Small intestine (tissue), 7 donors: ENCODE data around the gene TTYH1. TPM values are rescaled to one million over a fixed set of nuclear protein-coding genes. Genes with fewer than 3 reads are reported as not detected.
"Not testable (repeated sequence)": the region's sequence is repeated elsewhere in the genome, so short reads cannot be mapped to it uniquely, and the experiment has no call there.

Experiments
- DNase-seq, 2 donors: peaks; one replicate each; pipeline versions ENCODE4 v3.0.0 to v3.0.0-alpha.2; 2013
- FAIRE-seq: peaks from 2 replicates; lab custom pipeline; 2012; peaks lifted over from hg19 to GRCh38; lab: Jason Lieb, UNC
- H3K27ac ChIP-seq, 3 donors: one replicate each; pipeline ENCODE4 v1.5.1; 2013; ENCODE audit warnings: low read length in 2 of 3, mild to moderate bottlenecking in 2 of 3, control low read depth in 1 of 3, inconsistent platforms in 1 of 3, low read depth in 1 of 3, moderate library complexity in 1 of 3
- H3K27me3 ChIP-seq, 3 donors: one replicate each; pipeline ENCODE4 v1.6.1; 2013; ENCODE audit warnings: low read length in 3 of 3, inconsistent platforms in 1 of 3; ENCODE audit not compliant: control insufficient read depth in 3 of 3, insufficient read depth in 3 of 3
- H3K36me3 ChIP-seq, 3 donors: one replicate each; pipeline ENCODE4 v1.6.1; 2013; ENCODE audit warnings: low read length in 3 of 3, inconsistent platforms in 1 of 3, low read depth in 1 of 3, mild to moderate bottlenecking in 1 of 3, moderate library complexity in 1 of 3; ENCODE audit not compliant: control insufficient read depth in 3 of 3, insufficient read depth in 2 of 3
- H3K4me1 ChIP-seq, 3 donors: one replicate each; pipeline ENCODE4 v1.6.1; 2013; ENCODE audit warnings: low read length in 2 of 3, inconsistent platforms in 1 of 3, low read depth in 1 of 3, mild to moderate bottlenecking in 1 of 3, moderate library complexity in 1 of 3; ENCODE audit not compliant: control insufficient read depth in 3 of 3, insufficient read depth in 2 of 3
- H3K4me3 ChIP-seq, 3 donors: one replicate each; pipeline ENCODE4 v1.5.1; 2013; ENCODE audit warnings: low read length in 3 of 3, control low read depth in 1 of 3, inconsistent platforms in 1 of 3, low read depth in 1 of 3, mild to moderate bottlenecking in 1 of 3, moderate library complexity in 1 of 3
- H3K9me3 ChIP-seq, 2 donors: one replicate each; pipeline ENCODE4 v1.6.1; 2013; ENCODE audit warnings: low read depth in 1 of 2, low read length in 1 of 2; ENCODE audit not compliant: control insufficient read depth in 2 of 2, insufficient read depth in 1 of 2
- WGBS, 3 donors: extraction: QIAGEN DNeasy Blood & Tissue Kit; methylation state at CpG; one replicate each; pipeline ENCODE4 v1.1.7; 2013; 5-methylcytosine and 5-hydroxymethylcytosine counted together
- polyA plus RNA-seq, 4 donors: library from polyadenylated mRNA; stranded (reverse) in 3 of 4; unstranded in 1 of 4; fragments of 200-250 nt in 3 of 4; fragments of 120-200 nt in 1 of 4; gene quantifications; one replicate each; pipeline versions ENCODE4 v1.2.1 to v1.2.3, GENCODE V29; 2013
- donor health status: healthy with polysubstance abuse.
- donor health status: control.
- donor health status: control.
- donor health status: Bipolar disorder and iron deficiency.
- donor health status: healthy.

TTYH1 gene
- polyA plus RNA-seq, 4 donors: 1.5 to 10.1 TPM; not detected in 2

- peak; percentile 95 to 96 for DNase-seq
- 7 to 13% (median 11%) methylated on average over 58 to 87 of the region's 87 CpGs for WGBS, 3 donors
- Histone ChIP-seq H3K4me1 (peaks cover 0 to 64% (median 0%) of the 10 kb centered on the region in 3 donors), H3K9me3 (peaks cover 0 to 3% of the 10 kb centered on the region in 2 donors), H3K27me3 (no peaks in the 10 kb centered on the region), H3K36me3 (peaks cover 3 to 59% (median 7%) of the 10 kb centered on the region in 3 donors), H3K4me3 (peak overlapping the region; percentile 36 to 73 (median 58)), H3K27ac (peak overlapping the region; percentile 93 to 99 (median 99))
- no peak for FAIRE-seq
Measured at GRCh38 chr19:54464630-54465425, 49.6 kb downstream of the TTYH1 start.

GRCh38 chr19:54465426-54466109 lies 50.3 kb downstream of the TTYH1 start:
- peaks cover 0 to 3% of the 10 kb centered on the region in 2 donors for H3K9me3 ChIP-seq
- peak overlapping the region; percentile 93 to 99 (median 99) for H3K27ac ChIP-seq
- no peaks in the 10 kb centered on the region for H3K27me3 ChIP-seq
- peak overlapping the region in 1 of 3 donors; percentile 73 for H3K4me3 ChIP-seq
- FAIRE-seq (no peak), DNase-seq (no peak)
- peaks cover 2 to 58% (median 7%) of the 10 kb centered on the region in 3 donors for H3K36me3 ChIP-seq
- peaks cover 0 to 71% (median 0%) of the 10 kb centered on the region in 3 donors for H3K4me1 ChIP-seq
- 81 to 89% (median 85%) methylated on average over 41 to 49 of the region's 49 CpGs for WGBS, 3 donors

- H3K4me1 ChIP-seq: peaks cover 0 to 74% (median 0%) of the 10 kb centered on the region in 3 donors
- DNase-seq, FAIRE-seq: not testable (repeated sequence)
Measured at GRCh38 chr19:54466110-54466480, 50.8 kb downstream of the TTYH1 start.

DNA sequence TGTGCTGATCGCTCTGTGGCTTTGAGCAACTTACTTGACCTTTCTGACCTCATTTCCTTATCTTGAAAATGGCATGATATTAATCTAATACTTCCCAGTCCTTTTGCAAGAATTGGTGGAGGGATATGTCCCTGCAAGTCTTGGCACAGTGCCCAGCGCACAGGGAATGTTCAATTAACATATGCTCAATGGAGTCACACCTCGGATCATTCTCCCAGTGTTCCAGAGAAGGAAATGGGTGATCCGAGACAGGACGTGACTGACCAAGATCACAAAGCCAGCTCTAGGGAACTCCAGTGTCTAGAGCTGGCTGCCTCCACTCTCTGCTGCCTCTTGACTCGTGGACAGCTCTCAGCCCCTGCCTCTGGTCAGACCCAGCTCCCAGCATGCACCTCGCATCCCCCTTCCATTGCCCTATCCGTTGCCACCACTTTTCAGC lies 54.3 kb downstream of the TTYH1 start:
- Histone ChIP-seq H3K27me3 (no peaks in the 10 kb centered on the region), H3K27ac (peak overlapping the region; percentile 76 to 99 (median 91)), H3K9me3 (peaks cover 0 to 3% of the 10 kb centered on the region in 2 donors), H3K4me3 (no peak overlapping the region), H3K4me1 (peaks cover 0 to 63% (median 3%) of the 10 kb centered on the region in 3 donors), H3K36me3 (peaks cover 0 to 43% (median 0%) of the 10 kb centered on the region in 3 donors)
- WGBS, 3 donors: 15 to 47% (median 28%) methylated on average over 8 of the region's 8 CpGs
- FAIRE-seq (no peak), DNase-seq (peak; percentile 44 to 96)

More at GRCh38 chr19:54466110-54466480, 50.8 kb downstream of the TTYH1 start:
- not testable (repeated sequence) for H3K4me3 ChIP-seq, H3K27me3 ChIP-seq, H3K9me3 ChIP-seq
- WGBS, 3 donors: 89 to 93% (median 90%) methylated on average over 14 of the region's 14 CpGs
- Histone ChIP-seq H3K36me3 (peaks cover 0 to 57% (median 2%) of the 10 kb centered on the region in 3 donors), H3K27ac (peak overlapping the region; percentile 93 to 99 (median 99))

GRCh38 chr19:54470276-54470887 lies 55.1 kb downstream of the TTYH1 start:
- peak overlapping the region in 2 of 3 donors; percentile 65 to 88 for H3K4me3 ChIP-seq
- peak in 1 of 2 donors; percentile 49 for DNase-seq
- no peaks in the 10 kb centered on the region for H3K27me3 ChIP-seq
- H3K9me3 ChIP-seq: peaks cover 0 to 2% of the 10 kb centered on the region in 2 donors
- WGBS, 3 donors: 19 to 59% (median 42%) methylated on average over 10 of the region's 10 CpGs
- FAIRE-seq: no peak
- peak overlapping the region; percentile 76 to 99 (median 94) for H3K27ac ChIP-seq
- H3K36me3 ChIP-seq: peaks cover 0 to 40% (median 0%) of the 10 kb centered on the region in 3 donors
- peaks cover 0 to 60% (median 3%) of the 10 kb centered on the region in 3 donors for H3K4me1 ChIP-seq

GRCh38 chr19:54470991-54471782 lies 55.9 kb downstream of the TTYH1 start:
- Histone ChIP-seq H3K36me3 (peaks cover 0 to 32% (median 0%) of the 10 kb centered on the region in 3 donors), H3K9me3 (no peaks in the 10 kb centered on the region), H3K27me3 (no peaks in the 10 kb centered on the region), H3K27ac (peak overlapping the region; percentile 76 to 99 (median 94)), H3K4me3 (peak overlapping the region; percentile 61 to 88 (median 65)), H3K4me1 (peaks cover 0 to 51% (median 3%) of the 10 kb centered on the region in 3 donors)
- peak; percentile 58 to 71 for DNase-seq
- WGBS, 3 donors: 2% methylated on average over 55 to 60 of the region's 60 CpGs
- FAIRE-seq: no peak

DNA sequence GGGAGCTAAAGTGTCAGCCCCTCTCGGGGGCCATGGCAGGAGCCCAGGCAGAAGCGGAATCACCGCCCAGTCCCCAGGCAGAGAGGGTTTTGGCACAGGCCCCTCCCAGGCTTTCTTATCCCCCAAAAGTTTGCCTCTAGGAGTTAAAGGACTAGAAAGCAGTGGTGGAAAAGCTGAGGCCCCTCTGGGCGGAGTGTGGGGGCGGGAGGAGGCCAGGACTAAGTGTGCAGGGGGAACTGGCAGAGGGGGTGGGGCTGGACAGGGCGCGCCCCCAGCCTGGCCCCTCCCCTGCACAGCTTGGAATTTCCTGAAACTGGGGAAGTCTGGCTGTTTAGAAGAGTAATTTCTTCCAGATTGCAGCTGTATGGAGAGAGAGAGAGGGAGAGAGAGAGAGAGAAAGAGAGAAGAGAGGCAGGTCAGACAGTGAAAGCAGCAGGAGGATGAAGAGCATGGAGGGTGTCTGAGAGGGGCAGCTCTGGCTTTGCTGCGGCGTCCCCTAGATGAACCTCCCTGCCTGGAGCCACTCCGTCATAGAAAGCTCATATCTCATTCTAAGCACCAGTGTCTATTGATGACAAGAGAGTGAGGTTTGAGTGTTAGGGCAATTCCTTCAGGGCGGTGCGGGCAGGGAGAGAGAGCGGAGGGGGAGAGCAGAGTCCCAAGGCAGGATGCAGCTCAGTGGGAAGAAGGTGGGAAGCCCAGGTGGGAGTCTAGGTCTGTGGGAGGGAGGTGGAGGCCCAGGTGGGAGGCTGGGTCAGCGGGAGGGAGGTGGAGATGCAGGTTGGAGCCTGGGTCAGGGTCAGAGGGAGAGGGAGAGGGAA lies 58.0 kb downstream of the TTYH1 start, which contains the start of gene CDC42EP5:
Gene CDC42EP5, minus strand, starts transcription at position 226 of the 821 bp plus-strand sequence. CDS start 7,749 bp downstream, outside the sequence.
- Histone ChIP-seq H3K9me3 (no peaks in the 10 kb centered on the region), H3K4me3 (peak within 1 kb of the TSS; percentile 54 to 89 (median 56)), H3K36me3 (peaks cover 0 to 25% (median 0%) of the 10 kb centered on the region in 3 donors), H3K27me3 (no peaks in the 10 kb centered on the region), H3K4me1 (peaks cover 0 to 45% (median 3%) of the 10 kb centered on the region in 3 donors), H3K27ac (peak within 1 kb of the TSS; percentile 91 to 97 (median 91))
- FAIRE-seq (no peak), DNase-seq (peak; percentile 72 to 95)
- 5 to 9% (median 5%) methylated on average over 14 of the region's 14 CpGs for WGBS, 3 donors
